Epithelial cell of prostate (primary cell): ENCODE results near the gene USP17L21.
"Not testable (repeated sequence)": the region's sequence is repeated elsewhere in the genome, so short reads cannot be mapped to it uniquely, and the experiment has no call there.

Experiments used
- DNase-seq: peaks from one replicate; pipeline ENCODE4 v3.0.0-alpha.2; 2011; ENCODE audit warnings: low read depth, low spot score
- H3K27ac ChIP-seq: fragments of 450-650 bp; 2 replicates; pipeline ENCODE4 v1.5.1; 2017; ENCODE audit warnings: mild to moderate bottlenecking

Gene USP17L21, protein sequence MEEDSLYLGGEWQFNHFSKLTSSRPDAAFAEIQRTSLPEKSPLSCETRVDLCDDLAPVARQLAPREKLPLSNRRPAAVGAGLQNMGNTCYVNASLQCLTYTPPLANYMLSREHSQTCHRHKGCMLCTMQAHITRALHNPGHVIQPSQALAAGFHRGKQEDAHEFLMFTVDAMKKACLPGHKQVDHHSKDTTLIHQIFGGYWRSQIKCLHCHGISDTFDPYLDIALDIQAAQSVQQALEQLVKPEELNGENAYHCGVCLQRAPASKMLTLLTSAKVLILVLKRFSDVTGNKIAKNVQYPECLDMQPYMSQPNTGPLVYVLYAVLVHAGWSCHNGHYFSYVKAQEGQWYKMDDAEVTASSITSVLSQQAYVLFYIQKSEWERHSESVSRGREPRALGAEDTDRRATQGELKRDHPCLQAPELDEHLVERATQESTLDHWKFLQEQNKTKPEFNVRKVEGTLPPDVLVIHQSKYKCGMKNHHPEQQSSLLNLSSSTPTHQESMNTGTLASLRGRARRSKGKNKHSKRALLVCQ

DNA sequence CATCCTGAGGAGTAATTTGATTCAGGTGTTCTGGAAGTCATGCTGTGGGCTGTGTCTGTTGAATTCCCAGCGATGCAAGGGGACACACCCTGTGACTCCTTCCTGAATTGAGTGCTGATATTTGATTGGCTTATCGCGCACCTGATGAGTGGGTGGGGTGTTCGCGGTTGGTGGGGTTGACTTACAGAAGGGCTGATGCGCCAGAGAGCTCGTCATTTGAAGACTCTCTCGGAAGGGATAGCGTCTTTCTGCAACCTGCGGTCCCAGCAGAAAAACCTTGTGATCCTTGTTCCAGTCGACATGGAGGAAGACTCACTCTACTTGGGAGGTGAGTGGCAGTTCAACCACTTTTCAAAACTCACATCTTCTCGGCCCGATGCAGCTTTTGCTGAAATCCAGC is at the start of gene USP17L21:
USP17L21 (plus strand) TSS at position 301 of the 400 bp plus-strand sequence; CDS start at position 301, 0 bp downstream.
- not testable (repeated sequence) for DNase-seq, H3K27ac ChIP-seq

DNA sequence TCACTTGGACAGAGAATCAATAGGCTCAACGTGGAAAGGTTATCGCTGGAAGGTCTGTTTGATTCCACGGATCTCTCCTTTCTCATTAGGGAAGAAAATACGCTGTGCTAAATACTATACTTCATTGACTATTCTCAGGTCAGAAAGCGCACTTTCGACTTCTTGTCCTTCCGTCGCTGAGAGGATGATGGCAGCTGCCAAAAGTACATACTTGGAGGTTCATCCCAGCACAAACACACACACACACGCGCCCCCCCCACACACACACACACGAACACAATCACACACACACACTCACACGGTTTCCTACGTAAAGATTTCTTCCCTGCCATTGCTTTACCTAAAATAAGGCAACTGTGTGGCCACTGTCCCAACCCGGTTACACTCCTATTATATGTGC is 48.0 kb upstream of the USP17L21 start:
- H3K27ac ChIP-seq, DNase-seq: not testable (repeated sequence)

DNA sequence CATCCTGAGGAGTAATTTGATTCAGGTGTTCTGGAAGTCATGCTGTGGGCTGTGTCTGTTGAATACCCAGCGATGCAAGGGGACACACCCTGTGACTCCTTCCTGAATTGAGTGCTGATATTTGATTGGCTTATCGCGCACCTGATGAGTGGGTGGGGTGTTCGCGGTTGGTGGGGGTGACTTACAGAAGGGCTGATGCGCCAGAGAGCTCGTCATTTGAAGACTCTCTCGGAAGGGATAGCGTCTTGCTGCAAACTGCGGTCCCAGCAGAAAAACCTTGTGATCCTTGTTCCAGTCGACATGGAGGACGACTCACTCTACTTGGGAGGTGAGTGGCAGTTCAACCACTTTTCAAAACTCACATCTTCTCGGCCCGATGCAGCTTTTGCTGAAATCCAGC is 47.6 kb upstream of the USP17L21 start, which contains the start of gene USP17L11:
USP17L11 (plus strand) TSS at position 301 of the 400 bp plus-strand sequence; CDS start at position 301, 0 bp downstream.
- not testable (repeated sequence) for DNase-seq, H3K27ac ChIP-seq

DNA sequence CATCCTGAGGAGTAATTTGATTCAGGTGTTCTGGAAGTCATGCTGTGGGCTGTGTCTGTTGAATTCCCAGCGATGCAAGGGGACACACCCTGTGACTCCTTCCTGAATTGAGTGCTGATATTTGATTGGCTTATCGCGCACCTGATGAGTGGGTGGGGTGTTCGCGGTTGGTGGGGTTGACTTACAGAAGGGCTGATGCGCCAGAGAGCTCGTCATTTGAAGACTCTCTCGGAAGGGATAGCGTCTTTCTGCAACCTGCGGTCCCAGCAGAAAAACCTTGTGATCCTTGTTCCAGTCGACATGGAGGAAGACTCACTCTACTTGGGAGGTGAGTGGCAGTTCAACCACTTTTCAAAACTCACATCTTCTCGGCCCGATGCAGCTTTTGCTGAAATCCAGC is 42.8 kb upstream of the USP17L21 start, which contains the start of gene USP17L12:
USP17L12 (plus strand) TSS at position 301 of the 400 bp plus-strand sequence; CDS start at position 301, 0 bp downstream.
- H3K27ac ChIP-seq, DNase-seq: not testable (repeated sequence)

DNA sequence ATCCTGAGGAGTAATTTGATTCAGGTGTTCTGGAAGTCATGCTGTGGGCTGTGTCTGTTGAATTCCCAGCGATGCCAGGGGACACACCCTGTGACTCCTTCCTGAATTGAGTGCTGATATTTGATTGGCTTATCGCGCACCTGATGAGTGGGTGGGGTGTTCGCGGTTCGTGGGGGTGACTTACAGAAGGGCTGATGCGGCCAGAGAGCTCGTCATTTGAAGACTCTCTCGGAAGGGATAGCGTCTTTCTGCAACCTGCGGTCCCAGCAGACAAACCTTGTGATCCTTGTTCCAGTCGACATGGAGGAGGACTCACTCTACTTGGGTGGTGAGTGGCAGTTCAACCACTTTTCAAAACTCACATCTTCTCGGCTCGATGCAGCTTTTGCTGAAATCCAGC is 38.1 kb upstream of the USP17L21 start, which contains the start of gene USP17L13:
USP17L13 (plus strand) TSS at position 301 of the 400 bp plus-strand sequence; CDS start at position 301, 0 bp downstream.
- DNase-seq: not testable (repeated sequence)

DNA sequence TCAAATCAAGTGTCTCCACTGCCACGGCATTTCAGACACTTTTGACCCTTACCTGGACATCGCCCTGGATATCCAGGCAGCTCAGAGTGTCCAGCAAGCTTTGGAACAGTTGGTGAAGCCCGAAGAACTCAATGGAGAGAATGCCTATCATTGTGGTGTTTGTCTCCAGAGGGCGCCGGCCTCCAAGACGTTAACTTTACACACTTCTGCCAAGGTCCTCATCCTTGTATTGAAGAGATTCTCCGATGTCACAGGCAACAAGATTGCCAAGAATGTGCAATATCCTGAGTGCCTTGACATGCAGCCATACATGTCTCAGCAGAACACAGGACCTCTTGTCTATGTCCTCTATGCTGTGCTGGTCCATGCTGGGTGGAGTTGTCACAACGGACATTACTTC is 32.4 kb upstream of the USP17L21 start:
- H3K27ac ChIP-seq, DNase-seq: not testable (repeated sequence)

More for the DNA sequence above, 38.1 kb upstream of the USP17L21 start, which contains the start of gene USP17L13:
- H3K27ac ChIP-seq: not testable (repeated sequence)

DNA sequence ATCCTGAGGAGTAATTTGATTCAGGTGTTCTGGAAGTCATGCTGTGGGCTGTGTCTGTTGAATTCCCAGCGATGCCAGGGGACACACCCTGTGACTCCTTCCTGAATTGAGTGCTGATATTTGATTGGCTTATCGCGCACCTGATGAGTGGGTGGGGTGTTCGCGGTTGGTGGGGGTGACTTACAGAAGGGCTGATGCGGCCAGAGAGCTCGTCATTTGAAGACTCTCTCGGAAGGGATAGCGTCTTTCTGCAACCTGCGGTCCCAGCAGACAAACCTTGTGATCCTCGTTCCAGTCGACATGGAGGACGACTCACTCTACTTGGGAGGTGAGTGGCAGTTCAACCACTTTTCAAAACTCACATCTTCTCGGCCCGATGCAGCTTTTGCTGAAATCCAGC is 28.6 kb upstream of the USP17L21 start, which contains the start of gene USP17L15:
USP17L15 (plus strand) TSS at position 301 of the 400 bp plus-strand sequence; CDS start at position 301, 0 bp downstream.
- H3K27ac ChIP-seq, DNase-seq: not testable (repeated sequence)

DNA sequence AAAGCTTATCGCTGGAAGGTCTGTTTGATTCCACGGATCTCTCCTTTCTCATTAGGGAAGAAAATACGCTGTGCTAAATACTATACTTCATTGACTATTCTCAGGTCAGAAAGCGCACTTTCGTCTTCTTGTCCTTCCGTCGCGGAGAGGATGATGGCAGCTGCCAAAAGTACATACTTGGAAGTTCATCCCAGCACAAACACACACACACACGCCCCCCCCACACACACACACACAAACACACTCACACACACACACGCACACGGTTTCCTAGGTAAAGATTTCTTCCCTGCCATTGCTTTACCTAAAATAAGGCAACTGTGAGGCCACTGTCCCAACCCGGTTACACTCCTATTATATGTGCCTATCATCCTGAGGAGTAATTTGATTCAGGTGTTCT is 24.2 kb upstream of the USP17L21 start:
- not testable (repeated sequence) for DNase-seq, H3K27ac ChIP-seq

DNA sequence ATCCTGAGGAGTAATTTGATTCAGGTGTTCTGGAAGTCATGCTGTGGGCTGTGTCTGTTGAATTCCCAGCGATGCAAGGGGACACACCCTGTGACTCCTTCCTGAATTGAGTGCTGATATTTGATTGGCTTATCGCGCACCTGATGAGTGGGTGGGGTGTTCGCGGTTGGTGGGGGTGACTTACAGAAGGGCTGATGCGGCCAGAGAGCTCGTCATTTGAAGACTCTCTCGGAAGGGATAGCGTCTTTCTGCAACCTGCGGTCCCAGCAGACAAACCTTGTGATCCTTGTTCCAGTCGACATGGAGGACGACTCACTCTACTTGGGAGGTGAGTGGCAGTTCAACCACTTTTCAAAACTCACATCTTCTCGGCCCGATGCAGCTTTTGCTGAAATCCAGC is 19.1 kb upstream of the USP17L21 start, which contains the start of gene USP17L17:
USP17L17 (plus strand) TSS at position 301 of the 400 bp plus-strand sequence; CDS start at position 301, 0 bp downstream.
- not testable (repeated sequence) for H3K27ac ChIP-seq, DNase-seq

DNA sequence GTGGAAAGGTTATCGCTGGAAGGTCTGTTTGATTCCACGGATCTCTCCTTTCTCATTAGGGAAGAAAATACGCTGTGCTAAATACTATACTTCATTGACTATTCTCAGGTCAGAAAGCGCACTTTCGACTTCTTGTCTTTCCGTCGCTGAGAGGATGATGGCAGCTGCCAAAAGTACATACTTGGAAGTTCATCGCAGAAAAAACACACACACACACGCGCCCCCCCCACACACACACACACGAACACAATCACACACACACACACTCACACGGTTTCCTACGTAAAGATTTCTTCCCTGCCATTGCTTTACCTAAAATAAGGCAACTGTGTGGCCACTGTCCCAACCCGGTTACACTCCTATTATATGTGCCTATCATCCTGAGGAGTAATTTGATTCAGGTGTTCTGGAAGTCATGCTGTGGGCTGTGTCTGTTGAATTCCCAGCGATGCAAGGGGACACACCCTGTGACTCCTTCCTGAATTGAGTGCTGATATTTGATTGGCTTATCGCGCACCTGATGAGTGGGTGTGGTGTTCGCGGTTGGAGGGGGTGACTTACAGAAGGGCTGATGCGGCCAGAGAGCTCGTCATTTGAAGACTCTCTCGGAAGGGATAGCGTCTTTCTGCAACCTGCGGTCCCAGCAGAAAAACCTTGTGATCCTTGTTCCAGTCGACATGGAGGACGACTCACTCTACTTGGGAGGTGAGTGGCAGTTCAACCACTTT is 14.6 kb upstream of the USP17L21 start, which contains the start of gene USP17L18:
USP17L18 (plus strand) TSS at position 678 of the 728 bp plus-strand sequence; CDS start at position 678, 0 bp downstream.
- DNase-seq, H3K27ac ChIP-seq: not testable (repeated sequence)

DNA sequence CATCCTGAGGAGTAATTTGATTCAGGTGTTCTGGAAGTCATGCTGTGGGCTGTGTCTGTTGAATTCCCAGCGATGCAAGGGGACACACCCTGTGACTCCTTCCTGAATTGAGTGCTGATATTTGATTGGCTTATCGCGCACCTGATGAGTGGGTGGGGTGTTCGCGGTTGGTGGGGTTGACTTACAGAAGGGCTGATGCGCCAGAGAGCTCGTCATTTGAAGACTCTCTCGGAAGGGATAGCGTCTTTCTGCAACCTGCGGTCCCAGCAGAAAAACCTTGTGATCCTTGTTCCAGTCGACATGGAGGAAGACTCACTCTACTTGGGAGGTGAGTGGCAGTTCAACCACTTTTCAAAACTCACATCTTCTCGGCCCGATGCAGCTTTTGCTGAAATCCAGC is 9.6 kb upstream of the USP17L21 start, which contains the start of gene USP17L19:
USP17L19 (plus strand) TSS at position 301 of the 400 bp plus-strand sequence; CDS start at position 301, 0 bp downstream.
- not testable (repeated sequence) for H3K27ac ChIP-seq, DNase-seq

DNA sequence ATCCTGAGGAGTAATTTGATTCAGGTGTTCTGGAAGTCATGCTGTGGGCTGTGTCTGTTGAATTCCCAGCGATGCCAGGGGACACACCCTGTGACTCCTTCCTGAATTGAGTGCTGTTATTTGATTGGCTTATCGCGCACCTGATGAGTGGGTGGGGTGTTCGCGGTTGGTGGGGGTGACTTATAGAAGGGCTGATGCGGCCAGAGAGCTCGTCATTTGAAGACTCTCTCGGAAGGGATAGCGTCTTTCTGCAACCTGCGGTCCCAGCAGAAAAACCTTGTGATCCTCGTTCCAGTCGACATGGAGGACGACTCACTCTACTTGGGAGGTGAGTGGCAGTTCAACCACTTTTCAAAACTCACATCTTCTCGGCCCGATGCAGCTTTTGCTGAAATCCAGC is 4.8 kb upstream of the USP17L21 start, which contains the start of gene USP17L20:
USP17L20 (plus strand) TSS at position 301 of the 400 bp plus-strand sequence; CDS start at position 301, 0 bp downstream.
- DNase-seq, H3K27ac ChIP-seq: not testable (repeated sequence)

DNA sequence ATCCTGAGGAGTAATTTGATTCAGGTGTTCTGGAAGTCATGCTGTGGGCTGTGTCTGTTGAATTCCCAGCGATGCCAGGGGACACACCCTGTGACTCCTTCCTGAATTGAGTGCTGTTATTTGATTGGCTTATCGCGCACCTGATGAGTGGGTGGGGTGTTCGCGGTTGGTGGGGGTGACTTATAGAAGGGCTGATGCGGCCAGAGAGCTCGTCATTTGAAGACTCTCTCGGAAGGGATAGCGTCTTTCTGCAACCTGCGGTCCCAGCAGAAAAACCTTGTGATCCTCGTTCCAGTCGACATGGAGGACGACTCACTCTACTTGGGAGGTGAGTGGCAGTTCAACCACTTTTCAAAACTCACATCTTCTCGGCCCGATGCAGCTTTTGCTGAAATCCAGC is 4.6 kb downstream of the USP17L21 start, which contains the start of gene USP17L22:
USP17L22 (plus strand) TSS at position 301 of the 400 bp plus-strand sequence; CDS start at position 301, 0 bp downstream.
- DNase-seq, H3K27ac ChIP-seq: not testable (repeated sequence)

DNA sequence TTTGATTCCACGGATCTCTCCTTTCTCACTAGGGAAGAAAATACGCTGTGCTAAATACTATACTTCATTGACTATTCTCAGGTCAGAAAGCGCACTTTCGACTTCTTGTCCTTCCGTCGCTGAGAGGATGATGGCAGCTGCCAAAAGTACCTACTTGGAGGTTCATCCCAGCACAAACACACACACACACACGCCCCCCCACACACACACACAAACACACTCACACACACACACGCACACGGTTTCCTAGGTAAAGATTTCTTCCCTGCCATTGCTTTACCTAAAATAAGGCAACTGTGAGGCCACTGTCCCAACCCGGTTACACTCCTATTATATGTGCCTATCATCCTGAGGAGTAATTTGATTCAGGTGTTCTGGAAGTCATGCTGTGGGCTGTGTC is 9.0 kb downstream of the USP17L21 start:
- H3K27ac ChIP-seq, DNase-seq: not testable (repeated sequence)
